ENCODE results near the gene TOM1L2. TPM values are rescaled to one million over a fixed set of nuclear protein-coding genes. Genes with fewer than 3 reads are reported as not detected.

The TOM1L2 gene
- total RNA-seq, 1 experiment from 2014 or later: 34.2 TPM

DNA sequence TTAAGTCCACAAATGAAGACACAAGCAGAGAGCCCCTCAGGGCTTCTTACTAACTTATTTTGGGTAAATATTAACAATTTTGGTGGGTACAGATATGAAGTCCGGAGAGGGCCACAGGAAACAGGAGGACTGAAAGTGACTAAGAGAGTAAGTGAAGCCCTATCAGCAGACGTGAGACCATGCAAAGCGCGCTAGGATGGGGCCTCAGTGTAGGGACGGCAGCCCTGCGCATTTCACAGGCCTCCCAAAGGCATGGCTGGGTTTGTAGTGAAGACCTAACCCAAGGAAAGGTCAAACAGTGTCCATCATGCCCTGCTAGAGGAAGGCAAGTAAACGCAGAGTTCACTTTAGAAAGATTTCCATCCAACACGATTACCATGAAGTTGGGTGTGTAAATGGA, 75.5 kb downstream of the TOM1L2 start:
- DNase-seq (ENCODE audit: unreplicated experiment): no peak
- no peak overlapping the region for H3K4me3 Mint-ChIP-seq (ENCODE audit: unreplicated experiment)
- peaks cover 52% of the 10 kb centered on the region for H3K36me3 Mint-ChIP-seq (ENCODE audit: insufficient read depth, unreplicated experiment)
- peaks cover 13% of the 10 kb centered on the region for H3K4me1 Mint-ChIP-seq (ENCODE audit: insufficient read depth, unreplicated experiment)
- no peaks in the 10 kb centered on the region for H3K9me3 Mint-ChIP-seq (ENCODE audit: unreplicated experiment)
- no TSS peak for BruUV-seq (replicated peaks)
- ChIA-PET CTCF (interaction anchor here (5.5 kb wide), 1 partner anchor 22 kb away, joined by 43 read pairs; no protein-coding TSS in a partner anchor), POLR2A (no interaction called here)
- H3K27me3 Mint-ChIP-seq (ENCODE audit: insufficient read depth, unreplicated experiment): no peaks in the 10 kb centered on the region
- intact Hi-C loops (cut with micrococcal nuclease): no loop called here
- TF ChIP-seq, protein P1, sequence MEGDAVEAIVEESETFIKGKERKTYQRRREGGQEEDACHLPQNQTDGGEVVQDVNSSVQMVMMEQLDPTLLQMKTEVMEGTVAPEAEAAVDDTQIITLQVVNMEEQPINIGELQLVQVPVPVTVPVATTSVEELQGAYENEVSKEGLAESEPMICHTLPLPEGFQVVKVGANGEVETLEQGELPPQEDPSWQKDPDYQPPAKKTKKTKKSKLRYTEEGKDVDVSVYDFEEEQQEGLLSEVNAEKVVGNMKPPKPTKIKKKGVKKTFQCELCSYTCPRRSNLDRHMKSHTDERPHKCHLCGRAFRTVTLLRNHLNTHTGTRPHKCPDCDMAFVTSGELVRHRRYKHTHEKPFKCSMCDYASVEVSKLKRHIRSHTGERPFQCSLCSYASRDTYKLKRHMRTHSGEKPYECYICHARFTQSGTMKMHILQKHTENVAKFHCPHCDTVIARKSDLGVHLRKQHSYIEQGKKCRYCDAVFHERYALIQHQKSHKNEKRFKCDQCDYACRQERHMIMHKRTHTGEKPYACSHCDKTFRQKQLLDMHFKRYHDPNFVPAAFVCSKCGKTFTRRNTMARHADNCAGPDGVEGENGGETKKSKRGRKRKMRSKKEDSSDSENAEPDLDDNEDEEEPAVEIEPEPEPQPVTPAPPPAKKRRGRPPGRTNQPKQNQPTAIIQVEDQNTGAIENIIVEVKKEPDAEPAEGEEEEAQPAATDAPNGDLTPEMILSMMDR (IDR thresholded peaks at IDR 0.05; ENCODE audit: unreplicated experiment): no peak
- H3K27ac Mint-ChIP-seq (ENCODE audit: low read depth, unreplicated experiment): no peak overlapping the region

DNA sequence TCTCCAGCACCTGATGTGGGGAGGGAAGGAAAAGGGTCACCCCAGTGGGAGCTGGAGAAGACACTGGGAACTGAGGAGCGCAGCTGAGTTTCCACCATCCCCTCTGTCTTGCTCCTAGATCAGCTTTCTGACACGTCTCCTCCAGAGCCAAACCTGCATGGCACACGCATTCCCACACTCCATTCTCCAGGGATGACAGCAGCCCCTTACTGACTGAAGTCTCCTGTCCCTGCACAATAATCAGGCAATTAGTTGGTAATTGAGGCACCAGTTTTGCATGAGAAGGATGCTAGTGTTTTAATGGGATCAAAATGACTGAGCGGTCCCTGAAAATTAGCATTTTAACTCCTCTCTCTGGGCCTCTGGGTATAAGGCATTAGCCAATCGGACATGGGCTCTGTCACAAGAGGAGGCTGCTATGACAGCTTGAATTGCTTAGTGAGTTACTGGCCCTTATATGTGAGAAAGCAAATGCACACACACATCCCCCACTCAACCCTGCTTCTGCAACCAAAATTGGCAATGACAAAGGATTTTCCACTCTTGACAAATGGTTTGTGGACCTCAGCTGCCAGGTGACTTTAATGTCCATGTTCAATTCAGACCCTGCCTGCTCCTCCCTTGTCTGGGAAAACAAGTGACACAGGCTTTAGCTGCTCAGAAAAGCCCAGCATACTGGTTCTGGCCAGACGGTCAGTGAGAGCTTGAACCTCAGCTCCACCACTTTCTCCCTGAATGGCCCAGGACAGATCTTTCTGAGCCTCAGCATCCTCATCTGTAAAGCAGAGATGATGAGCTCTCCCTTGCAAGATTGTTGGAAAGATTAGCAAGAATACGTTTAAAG, 78.2 kb downstream of the TOM1L2 start:
- DNase-seq (ENCODE audit: unreplicated experiment): no peak
- TF ChIP-seq, protein P1 (IDR thresholded peaks at IDR 0.05; ENCODE audit: unreplicated experiment): no peak
- H3K27me3 Mint-ChIP-seq (ENCODE audit: insufficient read depth, unreplicated experiment): no peaks in the 10 kb centered on the region
- intact Hi-C loops (cut with micrococcal nuclease): no loop called here
- H3K36me3 Mint-ChIP-seq (ENCODE audit: insufficient read depth, unreplicated experiment): peaks cover 50% of the 10 kb centered on the region
- no peak overlapping the region for H3K27ac Mint-ChIP-seq (ENCODE audit: low read depth, unreplicated experiment)
- H3K4me3 Mint-ChIP-seq (ENCODE audit: unreplicated experiment): no peak overlapping the region
- CTCF ChIA-PET: interaction anchor here (0.7 to 8.1 kb wide), 4 partner anchors 9 to 139 kb away, joined by 3 to 48 read pairs (median 5); no protein-coding TSS in a partner anchor
- no peaks in the 10 kb centered on the region for H3K9me3 Mint-ChIP-seq (ENCODE audit: unreplicated experiment)
- BruUV-seq (replicated peaks): no TSS peak
- POLR2A ChIA-PET: interaction anchor here (0.6 kb wide), 1 partner anchor 19 kb away, joined by 3 read pairs; no protein-coding TSS in a partner anchor
- no peaks in the 10 kb centered on the region for H3K4me1 Mint-ChIP-seq (ENCODE audit: insufficient read depth, unreplicated experiment)

GRCh38 chr17:17892731-17893130, 79.5 kb downstream of the TOM1L2 start:
- no peaks in the 10 kb centered on the region for H3K9me3 Mint-ChIP-seq (ENCODE audit: unreplicated experiment)
- no peaks in the 10 kb centered on the region for H3K27me3 Mint-ChIP-seq (ENCODE audit: insufficient read depth, unreplicated experiment)
- POLR2A ChIA-PET: interaction anchor here (1.2 kb wide), 1 partner anchor 8 kb away, joined by 3 read pairs; no protein-coding TSS in a partner anchor
- H3K4me1 Mint-ChIP-seq (ENCODE audit: insufficient read depth, unreplicated experiment): no peaks in the 10 kb centered on the region
- no peak for DNase-seq (ENCODE audit: unreplicated experiment)
- peaks cover 41% of the 10 kb centered on the region for H3K36me3 Mint-ChIP-seq (ENCODE audit: insufficient read depth, unreplicated experiment)
- BruUV-seq (replicated peaks): no TSS peak
- no peak overlapping the region for H3K4me3 Mint-ChIP-seq (ENCODE audit: unreplicated experiment)
- CTCF ChIA-PET: interaction anchor here (2.0 to 8.1 kb wide), 3 partner anchors 25 to 141 kb away, joined by 6 to 48 read pairs (median 36); no protein-coding TSS in a partner anchor
- no peak overlapping the region for H3K27ac Mint-ChIP-seq (ENCODE audit: low read depth, unreplicated experiment)
- TF ChIP-seq, protein P1 (IDR thresholded peaks at IDR 0.05; ENCODE audit: unreplicated experiment): no peak
- intact Hi-C loops (cut with micrococcal nuclease): no loop called here

- TF ChIP-seq, protein P1 (IDR thresholded peaks at IDR 0.05; ENCODE audit: unreplicated experiment): no peak
- POLR2A ChIA-PET: interaction anchor here (1.2 kb wide), 1 partner anchor 9 kb away, joined by 3 read pairs; no protein-coding TSS in a partner anchor
- CTCF ChIA-PET: interaction anchor here (0.9 to 8.1 kb wide), 12 partner anchors 8 to 145 kb away, joined by 3 to 48 read pairs (median 8); no protein-coding TSS in a partner anchor
- intact Hi-C loops (cut with micrococcal nuclease): no loop called here
- Mint-ChIP-seq H3K4me1 (ENCODE audit: insufficient read depth, unreplicated experiment) (no peaks in the 10 kb centered on the region), H3K27ac (ENCODE audit: low read depth, unreplicated experiment) (no peak overlapping the region), H3K9me3 (ENCODE audit: unreplicated experiment) (no peaks in the 10 kb centered on the region), H3K4me3 (ENCODE audit: unreplicated experiment) (no peak overlapping the region), H3K27me3 (ENCODE audit: insufficient read depth, unreplicated experiment) (no peaks in the 10 kb centered on the region), H3K36me3 (ENCODE audit: insufficient read depth, unreplicated experiment) (peaks cover 37% of the 10 kb centered on the region)
- DNase-seq (ENCODE audit: unreplicated experiment): no peak
- BruUV-seq (replicated peaks): no TSS peak
Observed at GRCh38 chr17:17892009-17892408, 80.2 kb downstream of the TOM1L2 start.

Measured in MCF 10A (cell line).